ENCODE results near the gene TEX19. TPM values are rescaled to one million over a fixed set of nuclear protein-coding genes. Genes with fewer than 3 reads are reported as not detected.

The TEX19 gene
- total and polyA plus RNA-seq, 10 of the 15 experiments (the other 5 are each of a cell fraction or from before 2014, with no cell fraction given): 0.03 to 0.32 (median 0.13) TPM; not detected in 3

DNA sequence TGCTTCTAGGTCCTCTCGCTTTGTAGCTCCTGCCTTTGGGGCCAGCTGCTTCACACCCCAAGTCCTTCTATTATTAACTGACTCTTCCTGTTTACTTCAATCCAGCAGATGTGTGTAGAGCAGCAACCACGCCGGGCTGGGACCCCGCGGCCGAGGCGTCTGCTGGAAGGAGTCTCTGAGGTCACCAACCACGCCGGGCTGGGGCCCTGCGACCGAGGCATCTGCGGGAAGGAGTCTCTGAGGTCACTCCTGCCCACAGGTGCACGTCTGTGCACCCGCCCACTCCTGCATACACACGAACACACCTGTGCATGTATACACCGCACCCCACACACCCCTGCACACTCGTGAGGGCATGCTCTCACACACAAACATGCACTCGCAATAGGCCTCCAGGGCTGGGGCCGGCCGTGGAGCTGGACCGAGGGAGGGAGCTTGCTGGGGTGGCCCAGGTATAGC, 7.8 kb upstream of the TEX19 start (continued):
- TF ChIP-seq BRCA1 (IDR thresholded peaks at IDR 0.05; ENCODE audit: low read depth, low read length) (no peak), YBX1 (IDR thresholded peaks at IDR 0.05) (no peak), CHD2 (IDR thresholded peaks at IDR 0.05; ENCODE audit: borderline replicate concordance, low read depth, low read length) (peak; percentile 49; the same call in 1 of the 2 replicates), BHLHE40 (IDR thresholded peaks at IDR 0.05; ENCODE audit: borderline replicate concordance in 1 of 2, low read depth in 2 of 2, low read length in 1 of 2) (peak in 1 of 2 experiments; percentile 65; a peak in 2 of 4 replicates), CREB1 (IDR thresholded peaks at IDR 0.05; ENCODE audit: low read depth) (peak; percentile 25; the same call in 1 of the 2 replicates)

DNA sequence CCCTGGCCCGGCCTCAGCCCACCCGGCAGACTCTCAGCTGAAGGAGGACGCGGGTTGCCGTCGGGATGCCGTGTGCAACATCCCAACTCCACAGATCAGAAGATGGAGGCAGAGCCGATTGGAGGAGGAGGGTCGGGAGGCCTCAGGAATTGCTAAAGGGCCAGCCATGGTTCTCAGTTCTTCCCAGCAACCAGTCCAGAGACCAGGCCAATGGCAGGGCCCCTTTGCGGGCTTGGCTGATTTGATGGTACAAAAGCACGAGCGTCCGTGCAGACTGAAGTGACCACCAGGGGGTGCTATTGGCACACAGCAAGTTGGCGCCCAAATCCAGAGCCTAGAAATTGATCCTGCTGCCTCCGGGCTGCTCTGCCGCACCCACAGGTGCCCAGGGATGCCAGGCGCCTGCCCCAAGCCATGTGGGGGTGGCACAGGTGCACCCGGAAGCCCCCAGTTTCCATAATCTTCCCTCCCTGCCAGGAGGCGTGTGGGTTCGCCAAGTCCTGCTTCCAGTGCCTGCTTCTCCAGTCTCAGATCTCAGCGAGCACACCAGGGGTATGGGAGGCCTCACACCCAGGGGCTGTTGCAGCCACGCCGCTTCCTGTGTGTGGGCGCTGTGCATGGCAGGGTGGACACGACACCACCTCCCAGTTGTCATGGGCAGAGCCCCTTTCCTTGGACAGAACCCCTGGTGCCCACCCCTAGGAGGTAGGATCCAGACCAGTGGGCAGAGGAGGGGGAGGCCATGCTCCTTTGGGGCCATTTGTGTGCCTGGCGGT, 7.1 kb upstream of the TEX19 start:
- no peak overlapping the region for H3K27ac ChIP-seq (ENCODE audit: control insufficient read depth, insufficient read depth)
- ChIA-PET CTCF (interaction anchor here (0.6 to 3.7 kb wide), 23 partner anchors 10 to 202 kb away, joined by 3 to 35 read pairs (median 6); partner anchors contain the start of genes HEXD and OGFOD3), RAD21 (ENCODE audit: unreplicated experiment) (interaction anchor here (0.9 to 3.3 kb wide), 13 partner anchors 15 to 207 kb away, joined by 3 to 16 read pairs (median 5); partner anchors contain the start of genes HEXD and OGFOD3), SMC1A (ENCODE audit: uncharacterized antibody, unreplicated experiment) (interaction anchor here (0.9 to 2.4 kb wide), 9 partner anchors 14 to 628 kb away, joined by 3 to 14 read pairs (median 4); partner anchors contain the start of gene HEXD), POLR2A (interaction anchor here (0.6 to 1.8 kb wide), 3 partner anchors 54 to 107 kb away, joined by 3 to 5 read pairs (median 3); no protein-coding TSS in a partner anchor)
- DNase-seq (ENCODE audit: low read depth, low spot score) (no peak), ATAC-seq (peak; percentile 93), FAIRE-seq (peak; percentile 98)
- no TSS peak for BruUV-seq (replicated peaks)
- no peak overlapping the region for H2AFZ ChIP-seq (ENCODE audit: control insufficient read depth, low read depth, low read length)
- peaks cover 15% of the 10 kb centered on the region for H3K4me1 ChIP-seq (ENCODE audit: control insufficient read depth, insufficient read depth, low read length)
- H4K20me1 ChIP-seq (ENCODE audit: control insufficient read depth, insufficient read depth): no peaks in the 10 kb centered on the region
- no peak overlapping the region for H3K4me2 ChIP-seq (ENCODE audit: control insufficient read depth, insufficient read depth)
- no peaks in the 10 kb centered on the region for H3K79me2 ChIP-seq (ENCODE audit: control insufficient read depth, insufficient read depth, low read length)
- H3K36me3 ChIP-seq (ENCODE audit: control insufficient read depth in 2 of 2, insufficient read depth in 2 of 2, low read length in 1 of 2): no peaks in the 10 kb centered on the region
- H3K27me3 ChIP-seq (replicated peaks in 1 of 2; ENCODE audit: control insufficient read depth in 2 of 2, insufficient read depth in 2 of 2, low read length in 1 of 2): no peaks in the 10 kb centered on the region
- H3K9me3 ChIP-seq (replicated peaks; ENCODE audit: control insufficient read depth, insufficient read depth, low read length): no peaks in the 10 kb centered on the region
- no peak overlapping the region for H3K4me3 ChIP-seq
- intact Hi-C loops (cut with micrococcal nuclease; ENCODE audit: unreplicated experiment): loop anchor here (1.0 to 5.0 kb wide), 3 partner anchors 62 to 203 kb away; no protein-coding TSS in a partner anchor
- WGBS (ENCODE audit: insufficient coverage, insufficient replicate concordance, low lambda C conversion rate, missing lambda C conversion rate): 34% methylated on average over 26 of the region's 26 CpGs
- in situ Hi-C loops (cut with MboI): loop anchor here (5.0 kb wide), 2 partner anchors 55 to 200 kb away; no protein-coding TSS in a partner anchor
- no peak overlapping the region for H3K9ac ChIP-seq (ENCODE audit: control insufficient read depth, insufficient read depth, low read length)
- peak; percentile 33; the same call in 1 of the 2 replicates for TF ChIP-seq JUND (IDR thresholded peaks at IDR 0.05; ENCODE audit: low read depth, low read length)
- TF ChIP-seq RFX5 (IDR thresholded peaks at IDR 0.05; ENCODE audit: low read depth, low read length): peak; percentile 92
- TF ChIP-seq, protein P1, sequence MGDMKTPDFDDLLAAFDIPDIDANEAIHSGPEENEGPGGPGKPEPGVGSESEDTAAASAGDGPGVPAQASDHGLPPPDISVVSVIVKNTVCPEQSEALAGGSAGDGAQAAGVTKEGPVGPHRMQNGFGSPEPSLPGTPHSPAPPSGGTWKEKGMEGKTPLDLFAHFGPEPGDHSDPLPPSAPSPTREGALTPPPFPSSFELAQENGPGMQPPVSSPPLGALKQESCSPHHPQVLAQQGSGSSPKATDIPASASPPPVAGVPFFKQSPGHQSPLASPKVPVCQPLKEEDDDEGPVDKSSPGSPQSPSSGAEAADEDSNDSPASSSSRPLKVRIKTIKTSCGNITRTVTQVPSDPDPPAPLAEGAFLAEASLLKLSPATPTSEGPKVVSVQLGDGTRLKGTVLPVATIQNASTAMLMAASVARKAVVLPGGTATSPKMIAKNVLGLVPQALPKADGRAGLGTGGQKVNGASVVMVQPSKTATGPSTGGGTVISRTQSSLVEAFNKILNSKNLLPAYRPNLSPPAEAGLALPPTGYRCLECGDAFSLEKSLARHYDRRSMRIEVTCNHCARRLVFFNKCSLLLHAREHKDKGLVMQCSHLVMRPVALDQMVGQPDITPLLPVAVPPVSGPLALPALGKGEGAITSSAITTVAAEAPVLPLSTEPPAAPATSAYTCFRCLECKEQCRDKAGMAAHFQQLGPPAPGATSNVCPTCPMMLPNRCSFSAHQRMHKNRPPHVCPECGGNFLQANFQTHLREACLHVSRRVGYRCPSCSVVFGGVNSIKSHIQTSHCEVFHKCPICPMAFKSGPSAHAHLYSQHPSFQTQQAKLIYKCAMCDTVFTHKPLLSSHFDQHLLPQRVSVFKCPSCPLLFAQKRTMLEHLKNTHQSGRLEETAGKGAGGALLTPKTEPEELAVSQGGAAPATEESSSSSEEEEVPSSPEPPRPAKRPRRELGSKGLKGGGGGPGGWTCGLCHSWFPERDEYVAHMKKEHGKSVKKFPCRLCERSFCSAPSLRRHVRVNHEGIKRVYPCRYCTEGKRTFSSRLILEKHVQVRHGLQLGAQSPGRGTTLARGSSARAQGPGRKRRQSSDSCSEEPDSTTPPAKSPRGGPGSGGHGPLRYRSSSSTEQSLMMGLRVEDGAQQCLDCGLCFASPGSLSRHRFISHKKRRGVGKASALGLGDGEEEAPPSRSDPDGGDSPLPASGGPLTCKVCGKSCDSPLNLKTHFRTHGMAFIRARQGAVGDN (IDR thresholded peaks at IDR 0.05): no peak
- TF ChIP-seq, protein P2, sequence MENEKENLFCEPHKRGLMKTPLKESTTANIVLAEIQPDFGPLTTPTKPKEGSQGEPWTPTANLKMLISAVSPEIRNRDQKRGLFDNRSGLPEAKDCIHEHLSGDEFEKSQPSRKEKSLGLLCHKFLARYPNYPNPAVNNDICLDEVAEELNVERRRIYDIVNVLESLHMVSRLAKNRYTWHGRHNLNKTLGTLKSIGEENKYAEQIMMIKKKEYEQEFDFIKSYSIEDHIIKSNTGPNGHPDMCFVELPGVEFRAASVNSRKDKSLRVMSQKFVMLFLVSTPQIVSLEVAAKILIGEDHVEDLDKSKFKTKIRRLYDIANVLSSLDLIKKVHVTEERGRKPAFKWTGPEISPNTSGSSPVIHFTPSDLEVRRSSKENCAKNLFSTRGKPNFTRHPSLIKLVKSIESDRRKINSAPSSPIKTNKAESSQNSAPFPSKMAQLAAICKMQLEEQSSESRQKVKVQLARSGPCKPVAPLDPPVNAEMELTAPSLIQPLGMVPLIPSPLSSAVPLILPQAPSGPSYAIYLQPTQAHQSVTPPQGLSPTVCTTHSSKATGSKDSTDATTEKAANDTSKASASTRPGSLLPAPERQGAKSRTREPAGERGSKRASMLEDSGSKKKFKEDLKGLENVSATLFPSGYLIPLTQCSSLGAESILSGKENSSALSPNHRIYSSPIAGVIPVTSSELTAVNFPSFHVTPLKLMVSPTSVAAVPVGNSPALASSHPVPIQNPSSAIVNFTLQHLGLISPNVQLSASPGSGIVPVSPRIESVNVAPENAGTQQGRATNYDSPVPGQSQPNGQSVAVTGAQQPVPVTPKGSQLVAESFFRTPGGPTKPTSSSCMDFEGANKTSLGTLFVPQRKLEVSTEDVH (IDR thresholded peaks at IDR 0.05; ENCODE audit: low read depth, partially characterized antibody): no peak
- TF ChIP-seq, protein P3, sequence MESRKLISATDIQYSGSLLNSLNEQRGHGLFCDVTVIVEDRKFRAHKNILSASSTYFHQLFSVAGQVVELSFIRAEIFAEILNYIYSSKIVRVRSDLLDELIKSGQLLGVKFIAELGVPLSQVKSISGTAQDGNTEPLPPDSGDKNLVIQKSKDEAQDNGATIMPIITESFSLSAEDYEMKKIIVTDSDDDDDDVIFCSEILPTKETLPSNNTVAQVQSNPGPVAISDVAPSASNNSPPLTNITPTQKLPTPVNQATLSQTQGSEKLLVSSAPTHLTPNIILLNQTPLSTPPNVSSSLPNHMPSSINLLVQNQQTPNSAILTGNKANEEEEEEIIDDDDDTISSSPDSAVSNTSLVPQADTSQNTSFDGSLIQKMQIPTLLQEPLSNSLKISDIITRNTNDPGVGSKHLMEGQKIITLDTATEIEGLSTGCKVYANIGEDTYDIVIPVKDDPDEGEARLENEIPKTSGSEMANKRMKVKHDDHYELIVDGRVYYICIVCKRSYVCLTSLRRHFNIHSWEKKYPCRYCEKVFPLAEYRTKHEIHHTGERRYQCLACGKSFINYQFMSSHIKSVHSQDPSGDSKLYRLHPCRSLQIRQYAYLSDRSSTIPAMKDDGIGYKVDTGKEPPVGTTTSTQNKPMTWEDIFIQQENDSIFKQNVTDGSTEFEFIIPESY (IDR thresholded peaks at IDR 0.05): no peak
- TF ChIP-seq MTA2 (IDR thresholded peaks at IDR 0.05; ENCODE audit: low read depth): no peak
- TF ChIP-seq LARP7 (IDR thresholded peaks at IDR 0.05): no peak
